T-helper 22 cell (primary cell): ENCODE results near the gene FUT9.
"Not testable (repeated sequence)": the region's sequence is repeated elsewhere in the genome, so short reads cannot be mapped to it uniquely, and the experiment has no call there.

Source experiments
- DNase-seq: peaks from one replicate; pipeline ENCODE4 v3.0.0-alpha.2; 2020; ENCODE audit warnings: low read depth

Gene FUT9

GRCh38 chr6:96186094-96186493, 170.3 kb downstream of the FUT9 start:
- no peak for DNase-seq

- no peak for DNase-seq
Observed at GRCh38 chr6:96186516-96187195, 170.9 kb downstream of the FUT9 start.

- DNase-seq: no peak
Observed at GRCh38 chr6:96194675-96195074, 178.9 kb downstream of the FUT9 start.

GRCh38 chr6:96195272-96195671, 179.5 kb downstream of the FUT9 start:
- DNase-seq: no peak

- no peak for DNase-seq
Observed at GRCh38 chr6:96196633-96197032, 180.9 kb downstream of the FUT9 start.

- no peak for DNase-seq
Observed at GRCh38 chr6:96197241-96197640, 181.5 kb downstream of the FUT9 start.

GRCh38 chr6:96202571-96202970, 186.8 kb downstream of the FUT9 start:
- DNase-seq: no peak

- no peak for DNase-seq
Observed at GRCh38 chr6:96211341-96211740, 195.6 kb downstream of the FUT9 start.

- DNase-seq: no peak
Observed at GRCh38 chr6:96212066-96212465, 196.3 kb downstream of the FUT9 start.

- no peak for DNase-seq
Observed at GRCh38 chr6:96213784-96214183, 198.0 kb downstream of the FUT9 start.

GRCh38 chr6:96223695-96224094, 207.9 kb downstream of the FUT9 start:
- DNase-seq: no peak

- DNase-seq: no peak
Observed at GRCh38 chr6:96227135-96227534, 211.4 kb downstream of the FUT9 start.

- no peak for DNase-seq
Observed at GRCh38 chr6:96234444-96234843, 218.7 kb downstream of the FUT9 start.

GRCh38 chr6:96235927-96236326, 220.2 kb downstream of the FUT9 start:
- no peak for DNase-seq

GRCh38 chr6:96236471-96236870, 220.7 kb downstream of the FUT9 start:
- DNase-seq: no peak

GRCh38 chr6:96237638-96238347, 222.0 kb downstream of the FUT9 start:
- DNase-seq: no peak

- no peak for DNase-seq
Observed at GRCh38 chr6:96246563-96246962, 230.8 kb downstream of the FUT9 start.

- DNase-seq: no peak
Observed at GRCh38 chr6:96249755-96250154, 234.0 kb downstream of the FUT9 start.

GRCh38 chr6:96257751-96258150, 242.0 kb downstream of the FUT9 start:
- no peak for DNase-seq

GRCh38 chr6:96260787-96261430, 245.1 kb downstream of the FUT9 start:
- not testable (repeated sequence) for DNase-seq
